Stomach (tissue), 9 donors: ENCODE results near the gene ACLY. TPM values are rescaled to one million over a fixed set of nuclear protein-coding genes. Genes with fewer than 3 reads are reported as not detected.

ENCODE experiments used
- DNase-seq, 2 donors: peaks; one replicate each; pipeline versions ENCODE4 v3.0.0 to v3.0.0-alpha.2; 2013 to 2019
- H3K27ac ChIP-seq, 5 donors: fragments of 200-600 bp in 4 of 5; sonication (generic) in 4 of 5; one replicate each; pipeline ENCODE4 v1.5.1; 2013 to 2019; ENCODE audit warnings: mild to moderate bottlenecking in 1 of 5, moderate library complexity in 1 of 5
- H3K27me3 ChIP-seq, 3 donors: fragments of 200-600 bp; sonication (generic); one replicate each; pipeline ENCODE4 v1.5.1; 2017 to 2019; ENCODE audit warnings: mixed run types in 1 of 3
- H3K36me3 ChIP-seq, 4 donors: fragments of 200-600 bp; sonication (generic); 1 replicate in 3 of 4; 2 replicates in 1 of 4; pipeline ENCODE4 v1.5.1; 2016 to 2019
- H3K4me1 ChIP-seq, 4 donors: fragments of 200-600 bp; sonication (generic); one replicate each; pipeline ENCODE4 v1.5.1; 2016 to 2019
- H3K4me3 ChIP-seq, 4 donors: fragments of 200-600 bp; sonication (generic) in 3 of 4; one replicate each; pipeline ENCODE4 v1.5.1; 2016 to 2019; ENCODE audit warnings: mild to moderate bottlenecking in 1 of 4
- H3K9me3 ChIP-seq, 4 donors: fragments of 200-600 bp; sonication (generic); one replicate each; pipeline ENCODE4 v1.5.1; 2016 to 2019
- CTCF ChIP-seq, 7 experiments: fragments of 450-650 bp in 4 of 7; fragments of 200-600 bp in 3 of 7; sonication (generic) in 3 of 7; IDR thresholded peaks; one replicate each; pipeline ENCODE4 v1.5.1; 2016 to 2019; ENCODE audit warnings: antibody characterized with exemption in 7 of 7, control low read depth in 2 of 7, mild to moderate bottlenecking in 1 of 7
- EP300 ChIP-seq: sonication (generic); formaldehyde crosslinking; IDR thresholded peaks from one replicate; pipeline ENCODE4 v1.6.1; 2017; ENCODE audit warnings: antibody characterized with exemption
- POLR2A ChIP-seq, 4 donors: fragments of 450-650 bp; IDR thresholded peaks; one replicate each; pipeline ENCODE4 v1.6.1; 2016; ENCODE audit warnings: antibody characterized with exemption in 4 of 4, control low read depth in 2 of 4, mild to moderate bottlenecking in 1 of 4, moderate library complexity in 1 of 4
- POLR2AphosphoS5 ChIP-seq, 3 donors: sonication (generic); formaldehyde crosslinking; IDR thresholded peaks; one replicate each; pipeline ENCODE4 v1.6.1; 2016; ENCODE audit warnings: antibody characterized with exemption in 3 of 3
- WGBS, 5 donors: extraction: QIAGEN DNeasy Blood & Tissue Kit in 3 of 5; methylation state at CpG; one replicate each; pipeline versions ENCODE4 v1.1.5 to v1.1.7; 2013 to 2018; 5-methylcytosine and 5-hydroxymethylcytosine counted together
- intact Hi-C: fragments of 100-400 bp; cut with DNase I; formaldehyde crosslinking; loops from one replicate; pipeline ENCODE4 v1.15.1; 2023; ENCODE audit warnings: low total_unique reads
- polyA plus RNA-seq, 3 donors: library from polyadenylated mRNA; stranded (reverse); fragments of 200-250 nt; gene quantifications; one replicate each; pipeline ENCODE4 v1.2.3, GENCODE V29; 2013
- total RNA-seq, 5 donors: library from RNA; depleted of rRNA; stranded (reverse); fragments of >200 nt; gene quantifications; one replicate each; pipeline versions ENCODE4 v1.1.0 to v1.2.3, GENCODE V29; 2014 to 2016
- donor health status: healthy with polysubstance abuse.
- donor health status: Bipolar disorder and iron deficiency.
- donor health status: healthy.

The ACLY gene
- total and polyA plus RNA-seq, 8 donors: 19.8 to 121 (median 36.9) TPM

GRCh38 chr17:41915566-41915965 is 3.2 kb downstream of the ACLY start:
- Histone ChIP-seq H3K4me1 (peaks cover 42 to 61% (median 56%) of the 10 kb centered on the region in 4 donors), H3K9me3 (no peaks in the 10 kb centered on the region), H3K36me3 (peaks cover 29 to 35% (median 33%) of the 10 kb centered on the region in 4 donors), H3K27ac (no peak overlapping the region), H3K4me3 (no peak overlapping the region), H3K27me3 (no peaks in the 10 kb centered on the region)
- no peak for DNase-seq
- intact Hi-C loops: no loop called here
- 30 to 66% (median 52%) methylated on average over 2 of the region's 2 CpGs for WGBS, 5 donors
- no peak for TF ChIP-seq POLR2AphosphoS5 (IDR thresholded peaks at IDR 0.05)
- TF ChIP-seq CTCF (IDR thresholded peaks at IDR 0.05): no peak
- TF ChIP-seq POLR2A (IDR thresholded peaks at IDR 0.05): no peak
- TF ChIP-seq EP300: no peak

GRCh38 chr17:41915020-41915419 is 3.7 kb downstream of the ACLY start:
- peaks cover 34 to 40% (median 39%) of the 10 kb centered on the region in 4 donors for H3K36me3 ChIP-seq
- no peak overlapping the region for H3K27ac ChIP-seq
- H3K9me3 ChIP-seq: no peaks in the 10 kb centered on the region
- no peaks in the 10 kb centered on the region for H3K27me3 ChIP-seq
- H3K4me3 ChIP-seq: no peak overlapping the region
- no peak for TF ChIP-seq POLR2AphosphoS5 (IDR thresholded peaks at IDR 0.05)
- no peak for DNase-seq
- intact Hi-C loops: no loop called here
- peaks cover 42 to 61% (median 56%) of the 10 kb centered on the region in 4 donors for H3K4me1 ChIP-seq
- 41 to 69% (median 54%) methylated on average over 5 of the region's 5 CpGs for WGBS, 5 donors

- DNase-seq: peak in 1 of 2 donors; percentile 66
- H3K4me1 ChIP-seq: peaks cover 37 to 55% (median 51%) of the 10 kb centered on the region in 4 donors
- TF ChIP-seq POLR2AphosphoS5 (IDR thresholded peaks at IDR 0.05) (no peak), EP300 (no peak), POLR2A (IDR thresholded peaks at IDR 0.05) (no peak), CTCF (IDR thresholded peaks at IDR 0.05) (no peak)
- WGBS, 5 donors: 35 to 57% (median 49%) methylated on average over 6 of the region's 6 CpGs
- H3K4me3 ChIP-seq: peak overlapping the region in 1 of 4 donors; percentile 0
- H3K9me3 ChIP-seq: no peaks in the 10 kb centered on the region
- peaks cover 41 to 47% (median 45%) of the 10 kb centered on the region in 4 donors for H3K36me3 ChIP-seq
- intact Hi-C loops: no loop called here
- H3K27ac ChIP-seq: no peak overlapping the region
- H3K27me3 ChIP-seq: no peaks in the 10 kb centered on the region
These were observed 4.4 kb downstream of the ACLY start for GRCh38 chr17:41914358-41914766.

GRCh38 chr17:41913798-41914197 is 5.0 kb downstream of the ACLY start:
- peaks cover 35 to 51% (median 49%) of the 10 kb centered on the region in 4 donors for H3K4me1 ChIP-seq
- DNase-seq: no peak
- intact Hi-C loops: no loop called here
- TF ChIP-seq POLR2AphosphoS5 (IDR thresholded peaks at IDR 0.05) (no peak), CTCF (IDR thresholded peaks at IDR 0.05) (no peak), POLR2A (IDR thresholded peaks at IDR 0.05) (no peak), EP300 (no peak)
- no peaks in the 10 kb centered on the region for H3K27me3 ChIP-seq
- H3K27ac ChIP-seq: no peak overlapping the region
- H3K36me3 ChIP-seq: peaks cover 47 to 52% (median 51%) of the 10 kb centered on the region in 4 donors
- H3K9me3 ChIP-seq: no peaks in the 10 kb centered on the region
- peak overlapping the region in 1 of 4 donors; percentile 0 for H3K4me3 ChIP-seq
- WGBS, 5 donors: 56 to 85% (median 68%) methylated on average over 4 of the region's 4 CpGs

- no peak for DNase-seq
- 69 to 88% (median 81%) methylated on average over 1 of the region's 1 CpG for WGBS, 5 donors
- TF ChIP-seq EP300 (no peak), CTCF (IDR thresholded peaks at IDR 0.05) (no peak)
- Histone ChIP-seq H3K4me3 (no peak overlapping the region), H3K9me3 (no peaks in the 10 kb centered on the region), H3K4me1 (peaks cover 35 to 48% (median 46%) of the 10 kb centered on the region in 4 donors), H3K27ac (no peak overlapping the region), H3K36me3 (peaks cover 54 to 61% (median 60%) of the 10 kb centered on the region in 4 donors), H3K27me3 (no peaks in the 10 kb centered on the region)
- intact Hi-C loops: no loop called here
These were observed 5.8 kb downstream of the ACLY start for GRCh38 chr17:41912925-41913324.
